A673 (cell line): Measurements from ENCODE around the gene PYHIN1.

Experiments
- EZH2 ChIP-seq: fragments of 200-600 bp; sonication (generic); IDR thresholded peaks from 2 replicates; pipeline ENCODE4 v1.6.1; 2017; ENCODE audit warnings: borderline replicate concordance, low read depth, mild to moderate bottlenecking, mixed read lengths, antibody characterized with exemption, low read length; ENCODE audit not compliant: poor library complexity, severe bottlenecking
- TF ChIP-seq, protein P1 (sequence below): fragments of 300-800, 200-600 bp; sonication (generic); conservative IDR thresholded peaks from 2 replicates; pipeline ENCODE4 v1.5.1; 2017; ENCODE audit warnings: low read depth, mild to moderate bottlenecking, antibody characterized with exemption, low read length, moderate library complexity, mixed read lengths

DNA sequence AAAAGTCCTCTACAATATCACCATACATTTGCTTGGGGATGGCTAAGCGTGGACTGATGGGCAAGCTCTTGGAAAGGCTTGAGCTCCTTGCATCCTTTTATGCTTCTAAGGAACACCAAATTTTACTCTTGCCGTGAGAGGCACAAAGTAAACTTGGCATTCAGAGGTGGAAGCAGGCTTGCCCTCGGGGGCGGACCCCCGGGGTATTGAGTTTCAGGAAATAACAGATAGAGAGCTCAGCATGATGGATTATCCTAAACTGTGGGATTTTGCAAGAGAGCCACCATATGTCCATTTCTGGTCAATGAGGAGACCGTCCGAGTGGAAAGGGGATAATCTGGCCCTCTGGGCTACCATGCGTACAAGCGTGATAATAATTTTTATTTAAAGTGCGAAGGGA is 92.4 kb downstream of the PYHIN1 start:
- TF ChIP-seq, protein P1, sequence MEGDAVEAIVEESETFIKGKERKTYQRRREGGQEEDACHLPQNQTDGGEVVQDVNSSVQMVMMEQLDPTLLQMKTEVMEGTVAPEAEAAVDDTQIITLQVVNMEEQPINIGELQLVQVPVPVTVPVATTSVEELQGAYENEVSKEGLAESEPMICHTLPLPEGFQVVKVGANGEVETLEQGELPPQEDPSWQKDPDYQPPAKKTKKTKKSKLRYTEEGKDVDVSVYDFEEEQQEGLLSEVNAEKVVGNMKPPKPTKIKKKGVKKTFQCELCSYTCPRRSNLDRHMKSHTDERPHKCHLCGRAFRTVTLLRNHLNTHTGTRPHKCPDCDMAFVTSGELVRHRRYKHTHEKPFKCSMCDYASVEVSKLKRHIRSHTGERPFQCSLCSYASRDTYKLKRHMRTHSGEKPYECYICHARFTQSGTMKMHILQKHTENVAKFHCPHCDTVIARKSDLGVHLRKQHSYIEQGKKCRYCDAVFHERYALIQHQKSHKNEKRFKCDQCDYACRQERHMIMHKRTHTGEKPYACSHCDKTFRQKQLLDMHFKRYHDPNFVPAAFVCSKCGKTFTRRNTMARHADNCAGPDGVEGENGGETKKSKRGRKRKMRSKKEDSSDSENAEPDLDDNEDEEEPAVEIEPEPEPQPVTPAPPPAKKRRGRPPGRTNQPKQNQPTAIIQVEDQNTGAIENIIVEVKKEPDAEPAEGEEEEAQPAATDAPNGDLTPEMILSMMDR: no peak
- no peak for TF ChIP-seq EZH2
